Upper lobe of right lung (tissue), 1 donor: ENCODE data around the gene FKBP1A. TPM values are rescaled to one million over a fixed set of nuclear protein-coding genes. Genes with fewer than 3 reads are reported as not detected.
A peak's percentile ranks its signal among the peaks of the same experiment; 100 is the strongest.

Source experiments
- ATAC-seq: fragments of 200-7000 bp; cut with Tn5 transposase; one replicate; pipeline ENCODE4 v1.9.1; 2020; ENCODE audit warnings: mild to moderate bottlenecking, moderate library complexity
- DNase-seq: peaks from one replicate; pipeline ENCODE4 v3.0.0-alpha.2; 2020
- H3K27ac ChIP-seq: fragments of 200-600 bp; one replicate; pipeline ENCODE4 v1.8.0; 2022
- H3K27me3 ChIP-seq: fragments of 200-600 bp; one replicate; pipeline ENCODE4 v1.8.0; 2022; ENCODE audit warnings: mild to moderate bottlenecking
- H3K36me3 ChIP-seq: fragments of 200-600 bp; one replicate; pipeline ENCODE4 v1.8.0; 2022
- H3K4me1 ChIP-seq: fragments of 200-600 bp; one replicate; pipeline ENCODE4 v1.8.0; 2022
- H3K4me3 ChIP-seq: fragments of 200-600 bp; one replicate; pipeline ENCODE4 v1.8.0; 2022; ENCODE audit warnings: mild to moderate bottlenecking
- H3K9me3 ChIP-seq: fragments of 200-600 bp; one replicate; pipeline ENCODE4 v1.8.0; 2022
- CTCF ChIP-seq: fragments of 200-600 bp; IDR thresholded peaks from one replicate; pipeline ENCODE4 v1.8.0; 2022; ENCODE audit warnings: antibody characterized with exemption
- intact Hi-C: fragments of 100-400 bp; cut with DNase I; formaldehyde crosslinking; loops from one replicate; pipeline ENCODE4 v1.11.0; 2022
- total RNA-seq: library from RNA; stranded (reverse); fragmentation: NEBNext Ultra II Directional; extraction: Animal tissue kit (Norgen Biotek cat#: 25700); gene quantifications from one replicate; pipeline ENCODE4 v1.2.1, GENCODE V29; 2021
- donor health status: DM: no; HTN: yes; CAD: no; lungs with severe emphysema.

Gene FKBP1A
- total RNA-seq, 1 donor from 2014 or later = 266 TPM

- intact Hi-C loops = loop anchor here (10.0 kb wide), 1 partner anchor 55 kb away; no protein-coding TSS in a partner anchor
- ATAC-seq (no peak), DNase-seq (no peak)
- Histone ChIP-seq H3K9me3 (no peaks in the 10 kb centered on the region), H3K4me1 (peaks cover 52% of the 10 kb centered on the region), H3K36me3 (peaks cover 10% of the 10 kb centered on the region), H3K4me3 (peak overlapping the region; percentile 85), H3K27ac (peak overlapping the region; percentile 88), H3K27me3 (no peaks in the 10 kb centered on the region)
- no peak for TF ChIP-seq CTCF
These were observed 2.9 kb downstream of the FKBP1A start for GRCh38 chr20:1389703-1390580.

- ATAC-seq = no peak
- intact Hi-C loops = no loop called here
- H3K4me3 ChIP-seq = peak overlapping the region; percentile 85
These were observed 3.9 kb downstream of the FKBP1A start for GRCh38 chr20:1388741-1389483.

GRCh38 chr20:1388253-1388652 lies 4.6 kb downstream of the FKBP1A start:
- Histone ChIP-seq H3K4me3 (no peak overlapping the region), H3K27me3 (no peaks in the 10 kb centered on the region), H3K27ac (peak overlapping the region; percentile 49), H3K9me3 (no peaks in the 10 kb centered on the region), H3K36me3 (peaks cover 10% of the 10 kb centered on the region), H3K4me1 (peaks cover 60% of the 10 kb centered on the region)
- no peak for TF ChIP-seq CTCF
- no peak for DNase-seq
- ATAC-seq = no peak
- intact Hi-C loops = no loop called here

More at GRCh38 chr20:1388741-1389483, 3.9 kb downstream of the FKBP1A start:
- H3K4me1 ChIP-seq = peaks cover 62% of the 10 kb centered on the region
- H3K36me3 ChIP-seq = peaks cover 10% of the 10 kb centered on the region
- DNase-seq = no peak
- TF ChIP-seq CTCF = no peak
- no peaks in the 10 kb centered on the region for H3K9me3 ChIP-seq
- peak overlapping the region; percentile 49 for H3K27ac ChIP-seq
- H3K27me3 ChIP-seq = no peaks in the 10 kb centered on the region

GRCh38 chr20:1386323-1386722 lies 6.5 kb downstream of the FKBP1A start:
- no peak for DNase-seq
- H3K4me3 ChIP-seq = no peak overlapping the region
- intact Hi-C loops = no loop called here
- H3K27ac ChIP-seq = no peak overlapping the region
- H3K4me1 ChIP-seq = peaks cover 72% of the 10 kb centered on the region
- H3K27me3 ChIP-seq = no peaks in the 10 kb centered on the region
- no peaks in the 10 kb centered on the region for H3K9me3 ChIP-seq
- ATAC-seq = no peak
- no peak for TF ChIP-seq CTCF
- peaks cover 10% of the 10 kb centered on the region for H3K36me3 ChIP-seq

- Histone ChIP-seq H3K27me3 (no peaks in the 10 kb centered on the region), H3K9me3 (no peaks in the 10 kb centered on the region), H3K36me3 (peaks cover 10% of the 10 kb centered on the region), H3K4me3 (no peak overlapping the region), H3K4me1 (peaks cover 72% of the 10 kb centered on the region), H3K27ac (peak overlapping the region; percentile 26)
- TF ChIP-seq CTCF = no peak
- ATAC-seq (peak; percentile 51), DNase-seq (no peak)
- intact Hi-C loops = no loop called here
These were observed 9.0 kb downstream of the FKBP1A start for GRCh38 chr20:1383623-1384404.
